K562 (cell line): ENCODE data around the gene GPR176. TPM values are rescaled to one million over a fixed set of nuclear protein-coding genes. Genes with fewer than 3 reads are reported as not detected.

Experiments used
- CC2D1A ChIP-seq: fragments of 450-650 bp; IDR thresholded peaks from 2 replicates; pipeline ENCODE4 v1.6.1; 2017; ENCODE audit warnings: mild to moderate bottlenecking
- FOXP4 ChIP-seq: sonication (generic); formaldehyde crosslinking; IDR thresholded peaks from 2 replicates; pipeline ENCODE4 v1.8.0; 2022; ENCODE audit warnings: mild to moderate bottlenecking, missing genetic modification reagents, borderline replicate concordance
- MCM7 ChIP-seq, 2 experiments: fragments of 450-650 bp; IDR thresholded peaks; 2 replicates each; pipeline ENCODE4 v1.6.1; 2016 to 2018
- REST ChIP-seq, 2 experiments: fragments of 450-650 bp; formaldehyde crosslinking in 1 of 2; IDR thresholded peaks; 2 replicates each; pipeline versions ENCODE4 v1.4.0 to v1.6.1; 2014 to 2020; ENCODE audit warnings: mild to moderate bottlenecking in 2 of 2, borderline replicate concordance in 1 of 2, low read depth in 1 of 2
- RREB1 ChIP-seq: fragments of 250-450 bp; sonication (Bioruptor Pico); IDR thresholded peaks from 2 replicates; pipeline ENCODE4 v1.4.0; 2020
- SP2 ChIP-seq: IDR thresholded peaks from 2 replicates; pipeline ENCODE4 v1.6.1; 2011; ENCODE audit warnings: mild to moderate bottlenecking, low read depth, low read length, moderate library complexity; ENCODE audit not compliant: poor library complexity, severe bottlenecking; ENCODE audit errors: extremely low read depth
- YY1 ChIP-seq, 3 experiments: IDR thresholded peaks; 2 replicates each; pipeline ENCODE4 v1.6.1; 2011; ENCODE audit warnings: low read length in 2 of 3, mild to moderate bottlenecking in 2 of 3, moderate library complexity in 2 of 3, borderline replicate concordance in 1 of 3, control low read depth in 1 of 3, low read depth in 1 of 3; ENCODE audit not compliant: insufficient read depth in 3 of 3, insufficient replicate concordance in 2 of 3, control insufficient read depth in 1 of 3, insufficient read length in 1 of 3; ENCODE audit errors: extremely low read depth in 1 of 3
- ZKSCAN8 ChIP-seq: fragments of 200-800 bp; sonication (Bioruptor generic); IDR thresholded peaks from 2 replicates; pipeline ENCODE4 v1.6.1; 2016; ENCODE audit warnings: missing genetic modification characterization, missing compliant biosample characterization
- ZNF384 ChIP-seq: IDR thresholded peaks from 2 replicates; pipeline ENCODE4 v1.6.1; 2012; ENCODE audit warnings: low read depth, low read length, improper control_type of control experiment
- ZNF695 ChIP-seq: fragments of 450-650 bp; formaldehyde crosslinking; IDR thresholded peaks from 2 replicates; pipeline ENCODE4 v1.4.0; 2020; ENCODE audit warnings: mild to moderate bottlenecking, moderate library complexity
- polyA plus RNA-seq, 8 experiments: library from polyadenylated mRNA; depleted of rRNA in 4 of 8; stranded (reverse) in 5 of 8; unstranded in 3 of 8; fragments of >200 nt; fragmentation: Nextera tagmentation in 2 of 8; fragmentation: Illumina TruSeq in 1 of 8; extraction: Ambion mirVana in 2 of 8; extraction: Trizol in 1 of 8; gene quantifications; 2 replicates each; pipeline versions ENCODE4 v1.2.1 to v1.2.3, GENCODE V29; 2011 to 2014; ENCODE audit warnings: inconsistent platforms in 1 of 8, missing spikeins in 1 of 8
- total RNA-seq, 7 experiments: library from RNA; depleted of rRNA in 6 of 7; stranded (reverse); fragments of >200 nt in 6 of 7; fragmentation: Illumina TruSeq in 2 of 7; extraction: Trizol in 2 of 7; gene quantifications; 2 replicates each; pipeline versions ENCODE4 v1.2.1 to v1.2.3, GENCODE V29; 2011 to 2021; ENCODE audit warnings: low replicate concordance in 1 of 7

The GPR176 gene
- total and polyA plus RNA-seq, 9 of the 15 experiments (the other 6 are each of a cell fraction or from before 2014, with no cell fraction given) = 0.03 to 1.2 (median 0.76) TPM

GRCh38 chr15:39786447-39787056, 133.5 kb downstream of the GPR176 start (continued):
- TF ChIP-seq RREB1 (CRISPR knock-in tag) (no peak), ZNF384 (peak; percentile 59; the same call in 1 of the 2 replicates), MCM7 (IDR thresholded peaks at IDR 0.05) (no peak), REST (IDR thresholded peaks at IDR 0.05; ENCODE audit: borderline replicate concordance) (peak; percentile 56), REST (CRISPR knock-in tag; IDR thresholded peaks at IDR 0.05; ENCODE audit: low read depth) (no peak), SP2 (no peak), CC2D1A (0 out of 2 replicates have a peak, but pooled peaks have one; percentile 40), ZNF695 (CRISPR knock-in tag) (no peak), ZKSCAN8 (no peak), YY1 (IDR thresholded peaks at IDR 0.05; ENCODE audit: borderline replicate concordance in 1 of 3, control insufficient read depth in 1 of 3, extremely low read depth in 1 of 3, insufficient read depth in 3 of 3, insufficient read length in 1 of 3, insufficient replicate concordance in 2 of 3, low read depth in 1 of 3, low read length in 2 of 3) (no peak), FOXP4 (CRISPR knock-in tag) (no peak)
